Stimulated activated CD4-positive, alpha-beta T cell treated with anti-CD3 and anti-CD28 coated beads, Interleukin-12 subunit alpha, Interleukin-12 subunit beta, amount 100 ng/mL, for 48 hours (primary cell): ENCODE data around the gene AGRN.
"Not testable (repeated sequence)": the region's sequence is repeated elsewhere in the genome, so short reads cannot be mapped to it uniquely, and the experiment has no call there.

Source experiments
- DNase-seq, 3 donors: peaks; one replicate each; pipeline ENCODE4 v3.0.0-alpha.2; 2020; ENCODE audit warnings: low read depth in 2 of 3, low spot score in 1 of 3

AGRN gene

DNA sequence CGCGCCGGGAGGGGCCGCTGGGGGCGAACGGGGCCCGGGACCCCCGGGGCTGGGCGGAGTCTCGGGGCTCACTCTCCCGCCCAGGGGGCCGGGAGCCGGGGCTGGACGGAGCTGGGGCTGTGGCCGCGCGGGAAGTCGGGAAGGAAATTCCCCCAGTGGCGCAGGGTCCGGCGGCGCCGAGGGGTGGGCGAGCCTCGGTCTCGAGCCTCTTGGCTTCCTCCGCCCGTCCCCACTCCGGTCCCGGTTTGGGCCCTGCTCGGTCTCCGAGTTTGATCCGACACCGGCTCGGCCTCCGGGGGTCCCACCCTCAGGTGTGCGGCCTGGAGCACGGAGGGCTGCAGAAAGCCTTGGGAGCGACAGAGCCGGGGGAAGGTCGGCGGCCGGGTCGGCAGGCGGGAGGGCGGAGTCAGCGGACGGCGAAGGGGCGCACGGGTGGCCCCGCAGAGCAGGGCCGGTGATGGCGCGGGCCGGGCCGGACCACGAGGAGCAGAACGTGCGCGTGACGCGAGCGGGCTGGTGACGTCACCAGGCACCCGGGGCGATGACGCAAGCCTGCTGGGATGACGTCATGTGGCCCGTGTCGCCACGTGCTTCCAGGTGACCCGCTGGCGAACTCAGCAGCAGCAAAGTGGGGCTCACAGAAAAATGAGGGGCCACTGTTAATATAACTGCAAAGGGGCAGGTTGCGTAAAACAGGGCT, 19.4 kb upstream of the AGRN start:
- DNase-seq: peak; percentile 57 to 67 (median 57)

DNA sequence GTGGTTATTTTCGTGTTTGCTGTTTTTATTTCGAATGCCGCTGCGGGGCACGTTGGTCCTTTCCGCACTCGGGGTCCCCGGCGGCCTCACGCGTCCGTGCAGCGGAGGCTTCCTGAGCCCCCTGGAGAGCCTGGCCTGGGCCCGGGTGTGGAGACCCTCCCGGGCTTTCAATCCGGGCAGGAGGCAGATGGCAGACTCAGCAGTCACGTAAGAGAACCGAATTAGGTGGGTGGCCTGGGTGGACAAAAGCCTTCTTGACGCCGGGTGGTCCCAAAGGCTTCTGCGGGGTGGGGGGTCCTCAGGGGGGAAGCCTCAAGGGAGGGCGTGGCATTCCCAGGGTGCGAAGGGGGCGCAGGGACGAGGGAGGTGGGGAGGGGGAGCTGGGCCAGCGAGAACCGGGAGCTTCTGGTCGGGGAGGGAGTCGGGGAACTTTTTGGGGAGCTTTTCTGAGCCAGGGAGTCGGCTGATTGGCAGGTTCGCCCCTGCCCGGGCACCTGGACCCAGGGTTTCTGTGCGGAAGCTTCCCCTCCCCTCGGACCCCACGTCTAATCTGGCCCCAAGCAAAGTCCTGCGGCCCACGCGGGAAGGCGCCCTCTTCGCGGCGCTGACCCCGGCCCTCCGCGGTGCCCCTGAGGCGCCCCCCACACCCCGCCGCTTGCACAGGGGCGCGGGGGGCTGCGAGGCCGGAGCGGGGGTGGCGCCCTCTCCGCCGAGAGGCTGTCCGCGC, 18.7 kb upstream of the AGRN start:
- DNase-seq: no peak

DNA sequence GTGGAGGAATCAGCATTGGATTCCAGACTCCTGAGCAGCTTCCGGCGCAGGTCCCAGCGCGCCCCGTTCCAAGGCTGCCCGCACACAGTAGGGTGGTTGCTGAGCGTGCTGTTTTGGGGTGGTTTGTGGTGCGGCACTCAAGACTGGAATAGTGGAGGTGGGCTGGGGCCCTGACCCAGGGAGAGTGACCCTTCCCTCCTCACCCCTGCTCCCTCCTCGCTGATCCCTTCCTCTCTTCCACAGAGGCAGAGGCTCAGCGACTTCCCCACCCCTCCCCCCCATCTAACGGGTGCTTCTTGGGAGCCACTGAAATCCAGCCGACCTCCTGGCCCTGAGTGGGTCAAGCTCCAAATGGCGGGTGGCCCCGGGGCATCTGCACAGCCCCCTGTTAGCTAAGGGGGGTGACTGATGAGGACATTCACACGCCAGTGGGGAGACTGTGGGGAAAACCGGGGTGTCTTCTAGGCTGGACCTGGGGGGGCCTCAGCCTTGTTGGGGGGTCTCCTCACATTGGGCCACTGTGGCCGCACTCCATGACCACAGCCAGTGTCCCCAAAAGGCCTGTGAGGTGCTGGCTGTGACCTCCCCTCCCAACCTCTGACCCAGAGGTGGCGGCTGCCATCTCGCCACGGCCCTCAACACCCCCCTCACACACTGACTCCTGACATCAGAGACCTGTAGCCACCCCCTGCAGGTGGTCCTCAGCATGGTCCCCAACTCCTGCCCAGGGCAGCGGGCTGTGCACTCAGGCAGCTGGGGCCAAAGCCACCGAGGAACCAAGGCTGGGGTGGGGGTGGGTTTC, 16.1 kb upstream of the AGRN start:
- DNase-seq: no peak

DNA sequence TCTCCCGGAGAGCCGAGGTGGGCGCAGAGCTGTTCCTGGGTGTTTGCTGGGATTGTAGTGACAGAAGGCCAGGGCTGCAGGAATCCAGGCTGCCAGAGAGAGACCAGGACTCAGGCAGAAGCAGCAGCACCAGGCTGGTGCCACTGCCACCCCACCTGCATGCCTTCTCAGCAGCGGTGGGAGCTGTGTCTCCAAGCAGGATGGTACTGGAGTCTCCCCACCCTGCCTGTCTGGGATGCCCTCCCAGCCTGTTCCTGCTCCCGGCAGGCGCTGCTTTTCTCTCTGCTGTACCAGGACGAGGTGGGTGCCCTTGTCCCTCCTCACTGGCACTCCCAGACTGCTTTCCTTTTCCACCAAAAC, 15.5 kb upstream of the AGRN start:
- DNase-seq: no peak

DNA sequence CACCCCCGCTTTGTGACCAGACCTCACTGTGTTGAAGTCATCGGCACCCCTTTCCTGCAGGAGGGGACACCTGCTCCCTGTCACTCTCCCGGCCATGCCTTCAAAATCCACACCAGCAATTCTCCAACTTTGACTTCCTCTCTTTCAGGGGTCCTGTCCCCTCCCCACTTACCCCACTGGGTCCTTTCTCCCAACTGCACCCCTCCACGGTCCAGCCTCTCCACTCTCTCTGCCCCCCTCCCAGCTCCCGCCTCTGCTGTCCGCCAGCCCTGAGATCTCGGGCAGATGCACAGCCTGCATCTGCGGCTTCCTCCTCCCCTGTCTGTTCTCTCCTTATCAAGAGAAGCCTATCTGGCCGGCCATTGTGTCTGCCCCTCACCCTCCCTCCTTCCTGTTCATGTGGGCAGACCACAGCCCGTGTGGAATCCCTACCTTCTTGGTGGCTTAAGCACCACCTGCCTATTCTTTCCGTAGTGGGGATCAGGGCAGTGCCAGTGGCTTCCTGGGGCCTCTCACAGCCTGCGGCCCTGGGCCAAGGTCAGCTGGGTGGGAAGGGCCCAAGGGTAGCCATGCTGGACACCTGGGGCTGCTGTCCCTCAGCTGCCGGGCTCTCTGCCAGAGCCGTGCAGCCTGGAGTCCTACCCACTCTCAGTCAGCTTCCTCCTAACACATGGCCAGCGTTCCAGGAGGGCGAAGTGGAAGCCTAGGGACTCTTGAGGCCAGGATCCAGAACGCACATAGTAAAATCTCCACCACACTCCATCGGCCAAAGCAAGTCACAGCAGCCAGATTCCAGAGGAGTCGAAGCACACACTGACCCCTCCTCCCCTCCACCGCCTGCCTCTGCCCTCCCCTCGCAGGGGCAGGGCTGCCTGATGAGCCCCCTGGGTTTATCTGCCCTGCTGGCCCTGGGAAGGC, 14.9 kb upstream of the AGRN start:
- DNase-seq: no peak

DNA sequence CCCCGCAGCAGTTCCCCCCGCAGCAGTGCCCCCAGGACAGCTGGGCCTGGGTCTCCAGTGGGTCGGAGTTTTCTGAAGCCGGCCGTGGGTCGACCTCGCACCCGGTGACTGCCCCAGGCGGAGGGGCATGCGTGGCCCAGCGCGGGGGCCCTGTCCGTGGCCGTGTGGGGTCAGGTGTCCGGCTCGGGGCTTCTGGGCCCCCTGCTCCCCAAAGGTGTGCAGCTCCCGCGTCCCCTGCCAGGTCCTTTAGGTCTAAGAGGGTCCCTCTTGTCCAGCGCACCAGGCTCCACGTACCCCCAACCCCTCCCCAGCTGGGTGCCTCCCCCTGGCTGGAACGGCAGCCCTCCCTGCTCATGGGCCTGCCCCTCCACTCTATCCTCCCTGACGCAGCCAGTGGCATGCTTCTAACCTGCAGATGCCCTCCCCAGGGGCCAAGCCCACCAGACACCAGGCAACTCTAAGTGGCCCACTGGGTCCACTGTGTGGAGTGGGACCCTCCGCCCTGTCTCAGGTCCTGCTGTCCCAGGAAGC, 14.1 kb upstream of the AGRN start:
- no peak for DNase-seq

DNA sequence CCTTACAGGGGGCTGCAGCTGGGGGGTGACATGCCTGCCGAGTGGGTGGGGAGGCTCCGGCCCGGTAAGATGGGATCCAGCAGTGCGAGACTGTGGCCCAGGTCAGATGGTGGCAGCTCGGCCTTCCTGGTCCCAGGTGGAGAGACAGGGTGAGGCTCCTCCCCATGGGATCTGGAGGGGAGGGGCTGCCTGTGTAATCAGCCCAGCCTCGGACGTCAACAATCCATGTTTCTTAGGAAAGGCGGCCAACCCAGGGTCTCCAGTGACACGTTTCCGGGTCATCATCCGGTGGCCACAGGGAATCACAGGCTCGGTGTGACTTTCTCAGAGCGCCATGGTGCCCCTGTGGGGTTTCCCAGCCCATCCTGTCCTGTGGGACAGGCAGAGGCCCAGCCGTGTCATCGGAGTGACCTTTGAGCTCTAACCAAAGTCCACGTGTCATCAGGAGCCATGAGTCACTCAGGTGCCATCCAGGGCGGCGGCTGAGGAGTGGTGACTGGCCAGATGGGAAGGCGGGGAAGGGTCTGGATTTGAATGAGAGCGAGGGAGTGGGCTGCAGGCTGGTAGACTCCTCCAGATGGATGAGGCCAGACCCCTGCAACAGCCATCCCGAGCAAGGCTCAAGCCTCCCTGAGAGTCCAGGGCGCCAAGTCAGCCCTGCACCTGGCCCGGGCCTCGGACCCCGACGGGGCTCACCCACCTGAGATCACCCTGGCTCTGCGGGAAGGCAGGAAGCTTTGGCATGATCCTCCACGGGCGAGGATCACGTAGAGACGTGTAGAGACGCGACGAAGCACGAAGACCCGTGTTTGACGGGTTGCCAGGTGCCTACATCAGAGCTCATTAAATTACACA, 13.4 kb upstream of the AGRN start:
- DNase-seq: no peak

DNA sequence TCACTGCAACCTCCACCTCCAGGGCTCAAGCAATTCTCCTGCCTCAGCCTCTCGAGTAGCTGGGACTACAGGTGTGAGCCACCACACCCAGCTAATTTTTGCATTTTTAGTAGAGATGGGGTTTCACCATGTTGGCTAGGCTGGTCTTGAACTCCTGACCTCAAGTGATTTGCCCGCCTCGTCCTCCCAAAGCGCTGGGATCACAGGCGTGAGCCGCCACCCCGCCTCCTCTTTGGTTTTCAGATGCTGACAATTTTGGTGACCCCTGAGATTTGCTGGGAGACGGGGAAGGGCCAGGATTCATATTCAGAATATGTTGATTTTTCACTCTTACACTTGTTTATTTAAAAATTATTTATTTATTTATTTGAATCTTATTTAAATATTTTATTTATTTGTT, 9.8 kb upstream of the AGRN start:
- DNase-seq: not testable (repeated sequence)

DNA sequence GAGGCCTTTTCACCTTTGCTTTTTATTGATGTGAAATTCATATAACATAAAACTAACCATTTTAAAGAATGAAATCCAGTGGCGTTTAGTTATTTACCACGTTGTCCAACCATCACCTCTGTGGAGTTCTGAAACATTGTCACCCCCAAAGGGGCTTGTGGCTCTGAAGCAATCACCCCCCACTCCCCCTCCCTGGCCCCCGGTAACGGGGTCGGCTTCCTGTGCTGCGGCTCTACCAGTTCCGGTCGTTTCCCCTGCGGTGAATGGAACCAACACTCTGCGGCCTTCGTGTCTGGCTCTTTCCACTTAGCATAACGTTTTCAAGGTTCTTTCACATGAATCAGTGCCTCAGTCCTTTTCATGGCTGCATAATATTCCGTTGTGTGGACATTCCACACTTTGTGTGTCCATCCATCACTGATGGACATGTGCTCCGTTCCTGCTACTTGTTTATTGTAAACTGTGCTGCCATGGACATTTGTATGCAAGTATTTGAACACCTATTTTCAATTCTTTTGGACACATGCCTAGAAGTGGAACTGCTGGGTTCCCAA, 8.4 kb upstream of the AGRN start:
- no peak for DNase-seq

DNA sequence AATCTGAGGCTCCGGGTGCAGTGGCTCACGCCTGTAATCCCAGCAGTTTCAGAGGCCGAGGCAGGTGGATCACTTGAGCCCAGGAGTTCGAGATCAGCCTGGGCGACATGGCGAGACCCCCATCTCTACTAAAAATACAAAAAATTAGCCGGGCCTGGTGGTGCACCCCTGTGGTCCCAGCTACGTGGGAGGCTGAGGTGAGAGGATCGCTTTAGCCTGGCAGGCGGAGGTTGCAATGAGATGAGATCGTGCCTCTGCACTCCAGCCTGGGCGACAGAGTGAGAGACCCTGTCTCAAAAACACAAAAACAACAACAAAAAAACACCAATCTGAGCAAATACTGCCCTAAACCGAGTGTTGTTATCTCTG, 7.2 kb upstream of the AGRN start:
- not testable (repeated sequence) for DNase-seq

DNA sequence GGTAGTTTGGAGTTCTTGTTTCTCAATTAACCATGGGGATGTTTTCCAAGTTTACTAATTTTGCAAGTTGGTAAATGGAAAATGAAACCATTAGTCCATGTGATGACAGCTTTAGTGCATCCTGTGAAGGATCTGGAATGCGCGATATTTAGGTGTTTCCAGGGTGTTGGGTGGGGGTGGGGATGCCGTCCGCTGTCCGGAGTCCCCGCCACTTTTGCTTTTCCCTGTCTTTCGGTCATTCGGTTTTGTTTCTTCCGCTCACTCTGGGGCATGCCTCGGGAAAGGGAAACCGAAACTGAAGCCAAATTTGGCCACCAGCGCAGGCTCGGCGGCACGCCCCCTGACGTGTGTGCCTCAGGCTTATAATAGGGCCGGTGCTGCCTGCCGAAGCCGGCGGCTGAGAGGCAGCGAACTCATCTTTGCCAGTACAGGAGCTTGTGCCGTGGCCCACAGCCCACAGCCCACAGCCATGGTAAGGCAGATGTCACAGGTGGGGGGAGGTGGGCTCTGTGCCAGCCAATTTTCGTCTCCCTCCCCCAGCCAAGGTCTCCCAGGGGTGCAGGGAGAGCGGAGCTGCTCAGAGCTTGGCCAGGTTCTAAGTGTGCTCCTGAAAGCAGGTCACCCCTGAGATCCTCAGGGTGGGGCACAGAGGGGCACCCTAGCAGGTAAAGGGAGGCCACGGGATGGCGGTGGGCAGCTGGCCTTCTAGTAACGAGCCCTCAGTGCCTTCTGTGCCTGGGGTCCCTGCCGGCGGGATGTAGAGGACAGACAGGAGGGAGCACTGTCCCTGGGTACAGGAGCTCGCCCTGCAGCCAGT, 6.6 kb upstream of the AGRN start, which contains the start of gene ISG15:
Gene ISG15 (plus strand): TSS at position 393 of the 817 bp plus-strand sequence. CDS start 77 bp downstream, at position 470.
- peak; percentile 64 to 77 (median 74) for DNase-seq

DNA sequence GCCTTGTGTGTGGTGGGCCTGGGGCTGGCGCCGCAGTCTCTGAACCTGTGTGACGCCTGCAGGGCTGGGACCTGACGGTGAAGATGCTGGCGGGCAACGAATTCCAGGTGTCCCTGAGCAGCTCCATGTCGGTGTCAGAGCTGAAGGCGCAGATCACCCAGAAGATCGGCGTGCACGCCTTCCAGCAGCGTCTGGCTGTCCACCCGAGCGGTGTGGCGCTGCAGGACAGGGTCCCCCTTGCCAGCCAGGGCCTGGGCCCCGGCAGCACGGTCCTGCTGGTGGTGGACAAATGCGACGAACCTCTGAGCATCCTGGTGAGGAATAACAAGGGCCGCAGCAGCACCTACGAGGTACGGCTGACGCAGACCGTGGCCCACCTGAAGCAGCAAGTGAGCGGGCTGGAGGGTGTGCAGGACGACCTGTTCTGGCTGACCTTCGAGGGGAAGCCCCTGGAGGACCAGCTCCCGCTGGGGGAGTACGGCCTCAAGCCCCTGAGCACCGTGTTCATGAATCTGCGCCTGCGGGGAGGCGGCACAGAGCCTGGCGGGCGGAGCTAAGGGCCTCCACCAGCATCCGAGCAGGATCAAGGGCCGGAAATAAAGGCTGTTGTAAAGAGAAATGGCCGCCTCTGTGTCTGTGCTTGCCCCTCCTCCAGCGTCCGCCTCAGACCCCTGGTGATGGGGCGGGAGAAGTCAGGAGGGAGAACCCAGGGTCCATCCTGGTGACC, 5.8 kb upstream of the AGRN start:
- no peak for DNase-seq

DNA sequence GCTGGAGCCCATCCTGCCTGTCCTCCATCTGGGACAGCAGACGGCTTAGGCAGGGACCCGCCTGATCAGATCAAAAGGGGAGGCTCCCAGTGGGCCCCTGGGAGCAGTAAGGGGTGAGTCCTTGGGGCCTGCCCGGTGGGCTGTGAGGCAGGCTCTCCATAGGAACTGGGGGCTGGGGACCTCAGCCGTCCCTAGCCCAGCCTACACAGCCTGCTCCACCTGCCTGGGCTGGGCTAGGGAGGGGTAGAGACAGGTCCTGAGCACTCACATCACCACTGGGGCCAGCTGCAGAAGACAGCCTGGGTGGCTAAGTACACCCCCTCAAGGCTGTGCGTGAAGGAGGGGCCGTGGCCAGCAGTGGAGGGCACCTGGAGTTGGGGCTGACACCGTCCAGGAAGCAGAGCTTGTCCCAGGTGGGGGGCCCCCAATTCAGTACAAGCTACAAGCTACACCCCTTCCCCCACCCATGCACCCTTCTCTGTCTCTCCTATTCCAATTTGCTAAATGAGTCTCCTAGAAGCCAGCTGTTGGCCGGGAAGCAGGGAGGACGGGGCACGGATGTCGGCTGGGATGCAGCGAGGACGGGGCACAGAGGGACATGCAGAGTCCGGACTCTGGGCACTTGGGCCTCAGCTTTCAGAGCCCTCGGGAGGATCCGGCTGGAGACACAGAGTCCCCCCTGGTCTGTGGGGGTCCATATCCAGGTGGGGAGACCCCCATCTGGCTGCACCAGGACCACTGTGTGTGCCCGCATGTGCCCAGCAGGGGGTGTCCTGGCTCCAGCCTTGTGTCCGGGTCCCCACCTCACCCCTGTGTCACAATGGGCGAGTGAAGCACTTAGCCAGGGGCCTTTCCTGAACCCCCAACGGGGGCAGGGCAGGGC, 4.9 kb upstream of the AGRN start:
- DNase-seq: no peak

DNA sequence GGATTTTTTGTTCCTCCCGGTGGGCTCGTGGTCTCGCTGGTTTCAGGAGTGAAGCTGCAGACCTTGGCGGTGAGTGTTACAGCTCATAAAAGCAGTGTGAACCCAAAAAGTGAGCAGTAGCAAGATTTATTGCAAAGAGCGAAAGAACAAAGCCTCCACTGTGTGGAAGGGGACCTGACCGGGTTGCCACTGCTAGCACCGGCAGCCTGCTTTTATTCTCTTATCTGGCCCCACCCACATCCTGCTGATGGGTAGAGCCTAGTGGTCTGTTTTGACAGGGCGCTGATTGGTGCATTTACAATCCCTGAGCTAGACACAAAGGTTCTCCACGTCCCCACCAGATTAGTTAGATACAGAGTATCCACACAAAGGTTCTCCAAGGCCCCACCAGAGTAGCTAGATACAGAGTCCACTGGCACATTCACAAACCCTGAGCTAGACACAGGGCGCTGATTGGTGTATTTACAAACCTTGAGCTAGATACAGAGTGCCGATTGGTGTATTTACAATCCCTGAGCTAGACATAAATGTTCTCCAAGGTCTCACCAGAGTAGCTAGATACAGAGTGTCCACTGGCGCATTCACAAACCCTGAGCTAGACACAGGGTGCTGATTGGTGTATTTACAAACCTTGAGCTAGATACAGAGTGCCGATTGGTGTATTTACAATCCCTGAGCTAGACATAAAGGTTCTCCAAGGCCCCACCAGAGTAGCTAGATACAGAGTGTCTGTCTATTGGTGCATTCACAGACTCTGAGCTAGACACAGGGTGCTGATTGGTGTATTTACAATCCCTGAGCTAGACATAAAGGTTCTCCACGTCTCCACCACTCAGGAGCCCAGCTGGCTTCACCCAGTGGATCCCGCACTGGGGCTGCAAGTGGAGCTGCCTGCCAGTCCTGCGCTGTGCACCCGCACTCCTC, 2.3 kb upstream of the AGRN start:
- DNase-seq: not testable (repeated sequence)

DNA sequence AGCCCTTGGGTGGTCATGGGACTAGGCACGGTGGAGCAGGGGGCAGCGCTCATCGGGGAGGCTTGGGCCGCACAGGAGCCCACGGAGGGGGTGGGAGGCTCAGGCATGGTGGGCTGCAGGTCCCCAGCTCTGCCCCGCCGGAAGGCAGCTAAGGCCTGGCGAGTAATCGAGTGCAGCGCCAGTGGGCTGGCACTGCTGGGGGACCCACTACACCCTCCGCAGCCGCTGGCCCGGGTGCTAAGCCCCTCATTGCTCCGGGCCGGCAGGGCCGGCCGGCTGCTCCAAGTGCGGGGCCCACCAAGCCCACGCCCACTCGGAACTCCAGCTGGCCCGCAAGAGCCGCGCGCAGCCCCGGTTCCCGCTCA, 1.6 kb upstream of the AGRN start:
- not testable (repeated sequence) for DNase-seq
